HG03439 (cell line): Measurements from ENCODE around the gene ANKRD31.

Experiments
- ATAC-seq: cut with Tn5 transposase; IDR thresholded peaks from one replicate; pipeline ENCODE4 v1.9.1; 2021; ENCODE audit warnings: mild to moderate bottlenecking, moderate library complexity; ENCODE audit not compliant: unreplicated experiment

The ANKRD31 gene

GRCh38 chr5:75042522-75042921 lies 194.2 kb downstream of the ANKRD31 start:
- no peak for ATAC-seq

GRCh38 chr5:75040973-75041372 lies 195.7 kb downstream of the ANKRD31 start:
- no peak for ATAC-seq

- ATAC-seq = no peak
These were observed 199.6 kb downstream of the ANKRD31 start for GRCh38 chr5:75037106-75037505.

GRCh38 chr5:75034137-75034739 lies 202.4 kb downstream of the ANKRD31 start:
- ATAC-seq = no peak

GRCh38 chr5:75031366-75031765 lies 205.3 kb downstream of the ANKRD31 start:
- no peak for ATAC-seq

GRCh38 chr5:75028090-75028489 lies 208.6 kb downstream of the ANKRD31 start:
- no peak for ATAC-seq

GRCh38 chr5:75023368-75024159 lies 213.1 kb downstream of the ANKRD31 start:
- ATAC-seq = no peak

- no peak for ATAC-seq
These were observed 214.9 kb downstream of the ANKRD31 start for GRCh38 chr5:75021800-75022199.

- ATAC-seq = no peak
These were observed 215.5 kb downstream of the ANKRD31 start for GRCh38 chr5:75021219-75021618.

GRCh38 chr5:75020016-75020656 lies 216.5 kb downstream of the ANKRD31 start:
- ATAC-seq = no peak

GRCh38 chr5:75018805-75019587 lies 217.7 kb downstream of the ANKRD31 start:
- ATAC-seq = no peak
